Measurements from ENCODE around the gene AFF3. TPM values are rescaled to one million over a fixed set of nuclear protein-coding genes. Genes with fewer than 3 reads are reported as not detected.

The AFF3 gene
- total RNA-seq, 3 donors from 2014 or later (not counting 1 experiment from before 2014, with no cell fraction given), result 4.6 to 9.6 (median 5.6) TPM

DNA sequence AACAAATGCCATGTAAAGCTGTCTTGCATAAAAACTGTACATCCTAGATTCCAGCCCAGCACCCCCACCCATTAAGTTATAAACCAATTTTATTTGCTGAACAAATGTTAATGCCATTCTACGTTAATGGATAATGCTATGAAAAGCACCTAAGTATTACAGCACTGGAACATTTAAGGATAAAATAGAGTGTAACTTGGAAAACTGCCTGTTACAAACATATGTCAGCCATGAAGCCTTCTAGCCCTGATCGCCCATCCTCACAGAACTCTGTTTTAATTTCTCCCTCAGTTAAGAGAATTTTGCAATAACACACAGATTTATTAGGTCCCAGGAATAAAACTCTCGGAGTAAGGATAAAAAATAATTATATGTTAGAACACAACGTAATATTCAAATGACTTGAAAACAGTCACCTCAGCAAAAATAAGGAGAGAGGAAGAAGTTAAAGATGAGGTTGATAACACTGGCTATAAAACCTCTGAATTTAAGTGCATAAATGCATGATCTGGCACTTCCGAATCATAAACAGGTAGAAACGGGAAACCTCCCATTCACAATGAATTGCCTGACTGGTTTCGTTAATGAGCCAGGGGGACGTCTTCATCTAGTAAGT lies 308.7 kb downstream of the AFF3 start:
- Mint-ChIP-seq H3K27me3 (ENCODE audit: low read depth in 2 of 2) (no peaks in the 10 kb centered on the region), H3K9me3 (no peaks in the 10 kb centered on the region), H3K4me1 (no peaks in the 10 kb centered on the region), H3K27ac (no peak overlapping the region), H3K4me3 (no peak overlapping the region), H3K36me3 (no peaks in the 10 kb centered on the region)
- intact Hi-C loops (cut with micrococcal nuclease), result no loop called here
- no peak for ATAC-seq
- Histone ChIP-seq H3K27ac (ENCODE audit: low read length) (no peak overlapping the region), H3K27me3 (ENCODE audit: control insufficient read depth, insufficient read depth, low read length) (no peaks in the 10 kb centered on the region), H3K4me1 (ENCODE audit: control insufficient read depth, insufficient read depth, low read length) (peaks cover 10% of the 10 kb centered on the region), H3K4me3 (ENCODE audit: low read length) (no peak overlapping the region), H3K9me3 (ENCODE audit: control insufficient read depth, insufficient read depth, low read length) (no peaks in the 10 kb centered on the region), H3K36me3 (ENCODE audit: control insufficient read depth, insufficient read depth, low read length) (no peaks in the 10 kb centered on the region)
- DNase-seq, result no peak
- TF ChIP-seq, protein P1, sequence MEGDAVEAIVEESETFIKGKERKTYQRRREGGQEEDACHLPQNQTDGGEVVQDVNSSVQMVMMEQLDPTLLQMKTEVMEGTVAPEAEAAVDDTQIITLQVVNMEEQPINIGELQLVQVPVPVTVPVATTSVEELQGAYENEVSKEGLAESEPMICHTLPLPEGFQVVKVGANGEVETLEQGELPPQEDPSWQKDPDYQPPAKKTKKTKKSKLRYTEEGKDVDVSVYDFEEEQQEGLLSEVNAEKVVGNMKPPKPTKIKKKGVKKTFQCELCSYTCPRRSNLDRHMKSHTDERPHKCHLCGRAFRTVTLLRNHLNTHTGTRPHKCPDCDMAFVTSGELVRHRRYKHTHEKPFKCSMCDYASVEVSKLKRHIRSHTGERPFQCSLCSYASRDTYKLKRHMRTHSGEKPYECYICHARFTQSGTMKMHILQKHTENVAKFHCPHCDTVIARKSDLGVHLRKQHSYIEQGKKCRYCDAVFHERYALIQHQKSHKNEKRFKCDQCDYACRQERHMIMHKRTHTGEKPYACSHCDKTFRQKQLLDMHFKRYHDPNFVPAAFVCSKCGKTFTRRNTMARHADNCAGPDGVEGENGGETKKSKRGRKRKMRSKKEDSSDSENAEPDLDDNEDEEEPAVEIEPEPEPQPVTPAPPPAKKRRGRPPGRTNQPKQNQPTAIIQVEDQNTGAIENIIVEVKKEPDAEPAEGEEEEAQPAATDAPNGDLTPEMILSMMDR (IDR thresholded peaks at IDR 0.05), result no peak
- 71% methylated on average over 5 of the region's 8 CpGs for WGBS (ENCODE audit: insufficient coverage)

DNA sequence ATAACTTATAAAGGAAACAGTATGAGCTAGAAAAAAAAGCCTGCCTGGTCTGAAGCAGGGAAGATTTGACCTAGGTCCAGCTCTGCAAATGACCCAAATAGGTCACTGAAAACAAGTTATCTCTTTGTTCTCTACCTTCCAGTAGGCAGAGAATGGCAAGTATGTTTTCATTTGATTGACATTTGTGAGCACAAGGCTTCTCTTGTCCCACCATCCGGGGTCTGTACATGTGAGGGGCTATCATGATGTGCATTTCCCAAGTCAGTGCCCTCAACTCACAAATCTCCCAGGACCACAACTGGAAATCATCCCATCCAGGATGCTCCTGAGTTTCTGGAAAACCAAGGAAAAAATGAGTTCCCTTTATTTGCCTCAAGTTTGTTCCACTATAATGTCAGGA lies 309.5 kb downstream of the AFF3 start:
- no peaks in the 10 kb centered on the region for H3K36me3 ChIP-seq (ENCODE audit: control insufficient read depth, insufficient read depth, low read length)
- Mint-ChIP-seq H3K27me3 (ENCODE audit: low read depth in 2 of 2) (no peaks in the 10 kb centered on the region), H3K4me1 (no peaks in the 10 kb centered on the region), H3K36me3 (no peaks in the 10 kb centered on the region), H3K27ac (no peak overlapping the region), H3K9me3 (no peaks in the 10 kb centered on the region), H3K4me3 (no peak overlapping the region)
- intact Hi-C loops (cut with micrococcal nuclease), result no loop called here
- no peaks in the 10 kb centered on the region for H3K9me3 ChIP-seq (ENCODE audit: control insufficient read depth, insufficient read depth, low read length)
- H3K4me1 ChIP-seq (ENCODE audit: control insufficient read depth, insufficient read depth, low read length), result peaks cover 9% of the 10 kb centered on the region
- TF ChIP-seq, protein P1 (IDR thresholded peaks at IDR 0.05), result no peak
- ATAC-seq (no peak), DNase-seq (no peak)
- H3K4me3 ChIP-seq (ENCODE audit: low read length), result no peak overlapping the region
- WGBS (ENCODE audit: insufficient coverage), result 94% methylated on average over 1 of the region's 1 CpG
- no peak overlapping the region for H3K27ac ChIP-seq (ENCODE audit: low read length)
- H3K27me3 ChIP-seq (ENCODE audit: control insufficient read depth, insufficient read depth, low read length), result no peaks in the 10 kb centered on the region

DNA sequence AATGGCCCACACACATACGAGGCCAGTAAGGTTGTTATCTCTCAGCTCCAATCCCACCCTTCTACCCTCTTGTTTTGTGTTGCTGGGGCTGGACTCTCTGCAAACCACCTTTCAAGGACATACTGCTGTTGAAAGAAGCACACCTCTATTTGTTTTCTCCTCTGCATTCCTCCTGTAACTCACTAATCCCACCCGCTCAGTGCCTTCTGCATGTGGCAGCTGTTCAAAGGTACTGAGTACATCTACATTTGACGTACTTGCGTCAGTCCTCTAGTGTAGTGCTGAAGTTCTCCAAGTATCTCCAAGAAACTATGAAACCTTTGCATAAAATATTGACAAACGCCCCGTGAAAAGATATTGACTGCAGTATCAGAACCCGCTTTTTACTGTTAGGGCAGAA lies 310.6 kb downstream of the AFF3 start:
- TF ChIP-seq, protein P1 (IDR thresholded peaks at IDR 0.05), result no peak
- H3K27me3 ChIP-seq (ENCODE audit: control insufficient read depth, insufficient read depth, low read length), result no peaks in the 10 kb centered on the region
- no peaks in the 10 kb centered on the region for H3K36me3 ChIP-seq (ENCODE audit: control insufficient read depth, insufficient read depth, low read length)
- peaks cover 6 to 11% of the 10 kb centered on the region in 2 donors for H3K4me1 Mint-ChIP-seq
- H3K4me3 Mint-ChIP-seq, result no peak overlapping the region
- no peak overlapping the region for H3K27ac Mint-ChIP-seq
- H3K4me3 ChIP-seq (ENCODE audit: low read length), result no peak overlapping the region
- no peak overlapping the region for H3K27ac ChIP-seq (ENCODE audit: low read length)
- H3K9me3 ChIP-seq (ENCODE audit: control insufficient read depth, insufficient read depth, low read length), result no peaks in the 10 kb centered on the region
- no peak for ATAC-seq
- WGBS (ENCODE audit: insufficient coverage), result 92% methylated on average over 7 of the region's 7 CpGs
- H3K36me3 Mint-ChIP-seq, result no peaks in the 10 kb centered on the region
- H3K9me3 Mint-ChIP-seq, result no peaks in the 10 kb centered on the region
- intact Hi-C loops (cut with micrococcal nuclease), result no loop called here
- H3K27me3 Mint-ChIP-seq (ENCODE audit: low read depth in 2 of 2), result peaks cover 0 to 6% of the 10 kb centered on the region in 2 donors
- H3K4me1 ChIP-seq (ENCODE audit: control insufficient read depth, insufficient read depth, low read length), result peaks cover 14% of the 10 kb centered on the region
- DNase-seq, result no peak

Data from natural killer cell (primary cell).